Activated CD8-positive, alpha-beta memory T cell treated with anti-CD3 and anti-CD28 coated beads, Interleukin-2, amount 50 U/mL, for 1 hour (primary cell): ENCODE results near the gene PDE4B.

ENCODE experiments used
- DNase-seq: peaks from one replicate; pipeline ENCODE4 v3.0.0-alpha.2; 2020; ENCODE audit errors: extremely low read depth

The PDE4B gene

DNA sequence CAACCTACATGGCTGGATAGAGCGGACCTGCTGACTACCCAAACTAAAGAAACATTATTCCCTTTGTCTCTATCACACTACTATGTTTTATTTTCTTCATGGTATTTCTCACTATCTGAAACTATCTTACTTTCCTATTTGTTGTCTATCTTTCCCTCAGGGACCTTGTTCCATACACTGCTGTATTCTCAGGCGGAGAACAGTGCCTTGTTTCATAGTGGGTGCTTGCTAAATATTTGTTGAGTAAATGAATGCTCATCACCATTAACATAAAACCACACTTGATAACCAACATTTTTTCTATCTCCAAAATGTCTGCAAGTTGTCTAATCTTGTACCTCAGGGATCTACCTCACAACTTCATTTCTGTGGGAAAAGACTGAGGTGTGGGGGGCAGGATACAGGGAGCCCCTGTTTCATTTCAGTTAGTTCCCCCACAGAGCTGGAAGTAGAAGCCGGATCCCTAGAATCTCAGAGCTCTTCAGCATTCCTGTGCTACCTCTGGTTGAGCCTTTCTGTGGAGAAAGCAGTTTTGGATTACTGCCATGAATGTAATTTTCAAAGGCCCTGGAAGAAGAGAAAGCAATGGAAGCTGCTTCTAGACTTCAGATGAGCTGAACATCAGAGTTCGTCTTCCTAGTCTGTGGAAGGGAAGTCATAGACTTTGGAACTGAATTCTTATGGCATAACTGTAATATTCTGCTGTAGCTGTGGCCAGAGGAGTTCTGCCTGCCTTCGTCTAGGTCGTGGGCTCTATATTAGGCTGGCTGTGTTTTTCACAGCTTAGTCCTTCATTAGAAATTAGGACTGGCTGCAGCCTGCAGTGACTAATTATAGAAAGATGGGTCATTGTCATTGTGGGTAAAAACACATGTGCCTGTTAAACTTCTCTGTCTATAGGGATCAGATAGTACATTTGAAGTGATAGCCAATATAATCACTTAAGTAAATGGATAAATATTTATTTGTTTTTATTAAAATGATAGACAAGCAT is 448.1 kb downstream of the PDE4B start:
- DNase-seq, result no peak

DNA sequence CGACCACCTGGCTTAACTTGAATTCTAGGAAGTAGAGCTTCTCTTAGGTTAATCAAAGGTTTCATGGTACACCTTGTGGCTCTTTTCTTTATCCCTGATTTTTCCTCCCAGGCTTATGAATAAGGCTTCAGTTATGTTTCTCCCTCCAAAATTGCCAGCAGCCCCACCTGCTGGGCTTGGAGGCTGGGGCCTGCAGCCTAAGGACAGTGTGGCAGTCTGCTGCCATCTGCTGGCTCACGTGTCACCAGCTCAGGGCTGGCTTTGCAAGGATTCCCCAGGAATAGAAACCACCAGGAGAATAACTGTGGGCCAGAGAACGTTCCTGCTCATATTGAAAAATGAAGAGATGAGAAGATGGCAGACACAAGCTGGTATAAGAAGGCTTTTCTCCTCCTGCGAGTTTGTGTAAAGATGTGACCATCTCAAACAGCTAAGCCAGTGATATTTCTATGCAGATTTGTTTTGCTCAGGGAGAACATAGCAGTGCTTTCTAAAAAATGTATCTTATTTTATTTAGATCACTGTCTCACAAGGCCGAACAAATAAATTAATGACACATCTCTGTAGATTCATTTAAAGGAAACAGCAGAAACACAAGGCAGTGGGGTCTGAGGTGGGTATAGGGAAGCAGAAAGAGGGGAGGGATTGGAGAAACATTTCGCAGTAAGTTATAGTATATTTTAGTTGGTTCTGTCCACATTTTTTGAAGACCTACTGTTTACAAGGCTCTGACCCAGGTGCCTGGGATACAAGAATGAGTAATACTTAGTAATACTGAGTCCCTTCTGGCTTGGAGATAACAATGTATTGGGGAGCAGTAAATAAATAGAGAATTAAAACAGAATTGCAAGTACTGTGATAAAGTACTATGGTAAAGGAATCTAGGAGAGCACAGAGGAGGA is 450.2 kb downstream of the PDE4B start:
- DNase-seq, result peak; percentile 36

DNA sequence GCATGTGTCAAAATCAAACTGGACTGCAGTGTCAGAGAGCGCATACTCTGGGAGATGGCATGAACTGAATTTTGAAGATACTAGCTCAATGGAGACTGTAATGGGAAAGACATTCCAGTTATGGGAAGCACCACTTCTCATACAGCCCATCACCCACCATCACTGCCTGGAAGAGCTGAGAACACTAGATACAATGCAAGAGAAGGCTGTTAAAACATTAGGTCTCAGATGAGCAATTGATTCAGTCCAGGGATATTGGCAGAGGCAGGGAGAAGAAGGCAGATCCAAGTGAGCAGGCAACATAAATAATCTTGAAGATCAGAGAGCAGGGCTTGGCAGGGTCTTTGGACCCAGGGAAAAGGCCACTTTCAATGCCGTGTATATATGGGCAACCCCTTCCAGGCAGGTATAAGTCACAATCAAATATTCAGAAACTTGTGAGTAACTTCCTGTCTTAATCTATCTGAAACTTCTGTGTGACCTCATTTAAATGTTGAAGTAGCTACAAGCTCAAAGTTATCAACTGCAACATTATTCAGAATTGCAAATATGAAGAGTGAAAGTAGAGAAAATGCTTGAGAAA is 450.9 kb downstream of the PDE4B start:
- no peak for DNase-seq

DNA sequence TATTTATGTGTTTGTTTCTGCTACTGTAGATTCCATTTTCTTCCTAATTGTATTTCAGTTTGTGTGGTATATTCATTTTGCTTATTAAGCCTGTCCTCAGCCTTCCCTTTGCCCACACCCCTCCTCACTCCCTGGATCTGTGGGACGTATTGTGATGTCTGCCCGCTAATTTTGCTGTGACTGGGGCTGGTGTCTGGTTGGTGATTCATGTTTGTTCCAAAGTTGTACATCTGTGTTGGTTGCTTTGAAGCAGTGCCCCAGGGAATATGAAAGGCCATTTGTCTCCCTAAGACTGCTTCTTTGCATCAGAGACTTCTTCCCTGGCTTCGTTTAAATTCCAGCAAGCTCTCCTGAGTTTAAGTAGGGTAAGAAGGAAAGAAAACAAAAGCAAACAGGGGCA is 451.7 kb downstream of the PDE4B start:
- DNase-seq, result no peak

DNA sequence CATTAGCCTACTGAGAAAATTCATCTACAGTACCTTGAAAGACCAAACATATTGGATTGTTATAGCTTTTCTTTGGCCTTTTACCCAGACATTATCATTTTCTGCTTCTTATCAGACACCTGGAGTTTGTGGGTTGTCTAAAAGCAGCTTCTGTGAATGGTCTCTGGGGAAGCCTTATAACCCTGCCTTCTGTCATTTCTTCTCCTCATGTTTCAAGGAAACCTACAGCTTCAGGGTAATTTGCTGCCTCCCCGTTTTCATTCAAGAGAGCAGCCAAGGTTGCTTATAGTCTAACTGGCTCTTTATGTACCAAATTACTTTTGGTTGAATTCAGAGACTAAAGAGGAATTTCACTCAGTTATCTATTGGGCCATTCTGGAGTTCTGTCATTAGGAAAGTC is 453.0 kb downstream of the PDE4B start:
- no peak for DNase-seq

DNA sequence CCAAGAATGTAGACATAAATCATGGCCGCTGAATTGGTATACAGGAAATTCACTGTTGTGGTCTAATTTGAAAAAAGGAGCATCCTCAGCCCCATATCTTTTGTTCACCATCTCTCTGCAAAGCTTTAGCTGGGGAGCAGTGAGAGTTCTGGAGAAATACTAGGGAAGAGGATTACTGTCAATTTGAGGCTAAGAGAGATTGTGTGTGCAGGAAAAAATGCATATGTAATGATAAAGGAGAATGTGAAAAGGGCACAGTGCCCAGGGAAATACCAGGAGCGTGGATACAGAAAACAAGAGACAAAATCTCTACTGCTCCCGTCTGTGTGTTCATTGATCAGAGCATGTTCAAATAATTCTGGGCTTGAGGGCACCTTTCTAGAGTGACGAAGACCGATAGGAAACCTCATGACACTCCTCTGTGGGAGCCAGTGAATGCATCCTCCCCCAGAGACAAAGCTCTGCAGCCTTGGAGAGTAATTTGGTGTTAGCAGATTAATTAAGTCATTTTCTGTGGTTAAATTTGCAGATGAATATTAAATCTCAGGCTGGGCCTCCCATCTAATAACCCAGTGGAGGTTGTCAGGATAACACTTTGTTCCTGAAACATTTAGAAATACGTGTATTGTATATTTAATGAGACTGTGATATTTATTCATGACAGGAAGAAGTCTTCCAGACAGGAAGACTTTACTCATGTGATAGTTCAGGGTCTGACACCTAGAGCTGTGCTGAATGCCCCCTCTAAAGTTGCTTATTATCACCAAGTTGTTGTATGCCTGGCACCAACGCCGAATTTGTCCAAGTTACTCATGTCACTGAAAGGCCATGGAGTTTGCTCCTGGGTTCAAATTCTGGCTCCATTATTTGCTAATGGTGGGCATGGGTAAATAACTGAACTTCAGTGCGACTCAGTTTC is 453.9 kb downstream of the PDE4B start:
- no peak for DNase-seq

DNA sequence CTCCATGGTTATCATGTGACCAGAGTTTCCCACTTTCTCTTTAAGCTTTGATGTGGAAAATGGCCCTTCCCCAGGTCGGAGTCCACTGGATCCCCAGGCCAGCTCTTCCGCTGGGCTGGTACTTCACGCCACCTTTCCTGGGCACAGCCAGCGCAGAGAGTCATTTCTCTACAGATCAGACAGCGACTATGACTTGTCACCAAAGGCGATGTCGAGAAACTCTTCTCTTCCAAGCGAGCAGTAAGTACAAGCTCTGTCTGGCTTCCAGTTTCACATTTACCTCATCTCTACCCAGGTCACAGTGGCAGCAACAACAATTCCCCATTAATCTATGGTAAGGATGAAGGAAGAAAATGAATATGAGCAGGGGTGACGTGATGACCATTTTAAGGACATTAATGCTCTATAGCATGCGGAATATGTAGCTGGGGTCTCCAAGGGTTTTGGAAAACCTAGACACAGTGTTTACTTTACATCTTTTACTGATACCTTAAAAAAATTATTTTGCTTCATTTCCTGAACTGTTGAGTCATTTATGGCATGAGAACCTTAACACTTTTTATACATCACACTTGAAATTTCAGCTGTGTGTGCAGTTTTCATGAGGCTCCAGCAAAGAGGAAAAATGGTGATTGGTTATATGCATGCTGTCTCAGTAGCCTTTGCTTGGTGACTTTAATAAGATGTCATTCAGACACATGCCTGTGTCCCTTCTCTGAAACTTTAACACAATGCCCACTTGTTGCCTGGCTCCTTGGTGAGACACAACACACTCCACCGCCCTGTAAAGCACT is 454.9 kb downstream of the PDE4B start:
- no peak for DNase-seq

DNA sequence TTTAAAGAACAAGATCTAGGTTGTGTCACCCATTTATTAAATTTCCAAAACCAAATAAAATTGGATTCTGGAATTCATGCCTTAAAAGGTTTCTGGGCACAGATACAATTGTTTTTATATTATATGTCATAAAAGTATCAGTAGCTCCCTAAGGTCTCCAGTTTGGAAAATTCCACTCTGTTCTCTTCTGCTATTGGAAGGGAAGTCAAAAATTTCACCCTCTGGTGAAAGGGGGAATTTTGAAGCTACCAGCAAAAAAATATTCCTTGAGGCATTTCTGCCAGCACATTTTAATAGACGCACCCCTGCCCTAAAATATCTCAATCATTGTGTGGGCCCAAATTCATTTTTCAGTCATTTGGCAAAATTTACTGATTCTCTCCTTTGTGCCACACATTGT is 455.6 kb downstream of the PDE4B start:
- DNase-seq, result no peak

DNA sequence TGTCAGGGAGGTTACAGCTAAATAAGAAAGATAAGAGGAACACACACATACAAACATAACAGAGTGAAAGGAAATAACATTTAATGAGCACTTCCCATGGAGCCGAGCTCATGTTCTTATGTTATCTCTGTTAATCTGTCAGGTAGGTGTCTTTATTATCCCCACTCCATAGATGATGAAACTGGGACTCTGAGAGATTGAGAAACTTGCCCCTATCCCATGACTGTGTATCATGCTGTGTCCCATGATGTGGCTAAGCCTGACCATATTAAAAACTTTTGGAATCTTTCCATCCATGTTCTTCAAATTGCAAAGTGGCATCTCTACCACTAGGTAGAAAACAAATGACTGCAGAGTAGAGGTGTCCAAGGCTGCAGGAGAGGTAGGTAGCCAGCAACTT is 456.1 kb downstream of the PDE4B start:
- DNase-seq, result no peak

DNA sequence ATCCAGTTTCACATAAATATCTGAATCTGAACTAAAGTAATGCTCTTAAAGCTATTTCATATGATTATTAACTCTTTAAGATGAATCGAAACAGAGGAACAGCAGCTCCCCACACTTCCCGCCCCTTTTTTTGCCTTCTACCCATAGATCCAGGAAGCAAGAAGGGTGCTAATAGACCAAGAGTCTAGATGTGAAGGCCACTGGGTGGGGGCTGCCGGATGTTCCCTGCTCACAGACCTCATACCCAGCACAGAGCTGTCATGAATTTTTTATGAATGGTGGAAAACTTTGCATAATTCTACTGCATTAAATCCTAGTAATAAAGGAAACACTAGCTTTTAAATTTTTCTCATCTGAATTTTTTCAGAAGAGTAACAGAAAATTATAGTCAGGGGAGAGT is 457.4 kb downstream of the PDE4B start:
- DNase-seq, result no peak

DNA sequence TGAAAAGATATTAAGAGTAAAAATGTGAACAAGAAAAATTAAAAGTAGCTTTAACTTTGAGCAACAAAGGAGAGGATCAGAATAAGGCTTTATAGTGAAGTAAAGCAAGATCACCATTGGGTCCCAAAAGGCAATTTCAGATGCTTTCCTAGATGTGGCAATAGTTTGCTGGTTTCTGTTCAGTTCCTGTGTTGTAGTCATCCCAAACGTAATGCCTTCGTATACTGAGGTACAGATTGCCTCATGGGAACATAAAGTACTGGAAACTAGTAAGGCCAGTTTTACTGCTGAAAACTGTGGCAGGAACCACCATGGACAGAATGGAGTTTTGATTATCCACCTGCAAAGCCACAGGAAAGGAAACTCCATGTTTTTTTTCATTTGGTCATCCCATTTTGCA is 457.8 kb downstream of the PDE4B start:
- DNase-seq, result no peak

DNA sequence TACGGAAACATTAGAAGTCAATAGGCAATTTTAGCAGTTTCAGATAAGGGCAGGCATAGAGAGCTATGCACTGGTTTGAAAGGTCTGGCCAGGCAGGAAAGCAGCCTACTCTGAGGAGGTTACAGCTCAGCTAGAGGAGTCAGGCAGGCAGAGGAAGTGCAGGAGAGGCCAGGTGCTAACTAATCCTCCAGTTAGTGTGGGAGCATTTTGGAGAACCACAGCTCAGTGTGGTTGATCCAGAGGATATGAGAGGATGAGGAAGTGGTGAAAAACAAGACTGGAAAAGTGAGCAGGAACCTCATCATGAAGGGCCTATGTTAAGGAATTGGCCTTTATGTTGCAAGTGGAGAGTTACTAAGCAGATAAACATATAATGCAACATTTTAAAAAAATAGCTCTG is 458.9 kb downstream of the PDE4B start:
- no peak for DNase-seq

DNA sequence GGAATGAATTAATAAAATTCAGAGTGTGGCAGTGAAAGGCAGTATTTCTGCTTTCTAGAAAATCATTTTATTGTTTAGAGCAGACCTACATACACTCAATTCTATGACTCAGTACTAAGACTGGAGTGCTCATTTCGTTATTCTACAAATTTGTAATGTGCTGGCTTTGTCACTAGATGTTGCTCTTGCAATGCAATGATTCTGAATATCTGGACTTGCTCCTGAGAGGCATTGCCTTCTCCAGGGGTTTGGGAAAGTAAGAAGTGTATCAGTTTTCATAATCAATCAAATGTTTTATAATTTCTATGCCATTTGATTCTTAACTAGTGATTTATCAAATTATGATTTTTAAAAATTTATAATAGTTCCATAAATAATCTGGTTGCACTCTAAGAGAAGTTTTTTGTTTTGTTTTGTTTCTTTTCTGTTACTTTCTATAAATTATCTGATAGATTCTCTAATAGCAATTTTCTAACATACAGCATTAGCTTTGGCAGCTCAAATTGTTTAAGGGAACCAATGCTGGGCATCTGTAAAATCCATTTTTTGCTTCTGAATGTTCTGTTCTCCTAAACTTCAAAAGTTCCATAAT is 460.7 kb downstream of the PDE4B start:
- no peak for DNase-seq

DNA sequence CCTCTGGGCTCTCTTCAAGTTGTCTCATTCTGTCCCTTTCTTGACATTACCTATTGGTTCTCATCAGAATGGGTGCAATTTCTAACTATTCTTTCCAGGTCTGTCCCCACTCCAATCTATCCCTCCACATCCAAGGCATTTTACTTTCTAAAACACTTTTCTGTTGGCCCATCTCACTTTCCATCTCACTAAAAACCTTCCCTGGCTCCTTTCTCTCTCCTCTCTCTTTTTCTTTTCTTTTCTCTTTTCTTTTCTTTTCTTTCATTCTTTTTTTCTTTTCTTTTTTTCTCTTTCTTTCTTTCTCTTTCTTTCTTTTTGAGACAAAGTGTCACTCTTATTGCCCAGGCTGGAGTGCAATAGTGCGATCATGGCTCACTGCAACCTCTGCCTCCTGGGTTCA is 462.1 kb downstream of the PDE4B start:
- DNase-seq, result no peak

DNA sequence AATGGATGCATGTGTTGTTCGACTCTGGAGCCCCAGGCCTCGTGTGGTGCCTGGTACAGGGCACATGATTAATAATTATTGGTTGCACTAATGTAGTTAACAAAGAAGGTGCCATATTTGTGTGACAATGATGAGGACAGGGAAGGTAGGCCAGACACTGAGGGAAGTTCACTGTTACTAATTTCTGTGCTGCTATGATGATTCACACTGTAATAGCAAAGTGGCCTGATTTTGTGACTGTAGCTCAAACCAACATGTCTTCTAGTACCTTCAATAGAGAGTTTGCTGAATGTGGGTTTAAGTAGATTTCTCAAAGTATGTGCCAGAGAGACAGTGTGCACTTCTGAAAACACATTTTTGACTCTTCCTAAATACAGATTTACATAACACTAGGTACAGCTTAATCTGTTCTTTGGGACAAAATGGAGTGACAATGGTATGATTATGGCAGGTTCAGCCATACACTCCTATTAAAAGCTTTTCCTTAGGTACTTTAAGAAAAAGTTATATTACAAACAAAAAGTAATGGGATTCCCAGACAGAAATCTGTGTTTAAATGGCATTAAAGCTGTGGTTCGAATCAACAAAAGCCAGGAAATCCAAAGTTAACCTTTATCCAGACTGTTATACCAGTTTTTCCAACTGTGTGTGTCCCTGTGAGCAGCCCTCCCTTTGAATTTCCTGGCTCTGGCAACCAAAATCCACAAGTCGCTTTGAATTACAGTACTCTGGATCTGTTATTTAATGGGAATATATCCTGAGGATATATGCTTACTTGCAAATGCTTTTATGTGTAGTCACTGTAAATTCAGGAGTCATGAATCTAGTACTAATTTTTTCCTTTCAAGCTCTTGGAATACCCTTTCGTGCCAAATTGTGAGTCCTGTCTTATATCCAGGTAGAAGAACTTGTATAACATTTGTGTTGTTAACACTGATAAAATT is 464.2 kb downstream of the PDE4B start:
- no peak for DNase-seq

DNA sequence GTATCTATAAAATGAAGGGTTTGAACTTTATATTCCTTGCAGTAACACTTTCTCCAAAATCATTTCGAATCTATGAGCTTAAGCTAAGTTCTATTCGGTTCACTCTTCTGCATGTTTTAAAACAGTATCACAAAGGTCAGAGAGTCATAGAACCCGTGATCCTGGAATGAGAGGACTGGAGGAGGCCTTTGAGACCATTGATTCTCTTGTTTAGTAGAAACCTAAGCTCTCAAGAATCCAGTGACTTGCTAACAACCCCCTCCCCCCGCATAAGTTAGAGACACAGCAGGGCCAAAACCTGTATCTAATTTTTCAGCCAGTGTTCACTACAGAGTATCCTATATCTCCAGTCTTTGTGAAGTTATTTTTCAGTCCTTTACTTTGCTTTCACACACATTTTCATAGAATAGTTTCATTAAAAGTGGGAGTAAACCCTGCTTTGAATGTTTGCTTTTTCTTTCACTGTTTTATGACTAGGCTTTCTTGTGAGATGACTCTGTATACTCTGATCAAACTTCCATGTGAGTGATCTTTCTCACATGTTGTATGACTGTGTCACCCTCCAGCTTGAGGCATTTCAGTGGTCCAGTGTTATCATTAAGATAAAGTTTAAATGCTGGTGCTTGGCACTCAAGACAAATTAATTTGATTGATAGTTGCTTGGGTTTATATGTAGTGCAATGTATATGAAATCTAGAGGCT is 465.9 kb downstream of the PDE4B start:
- DNase-seq, result no peak

DNA sequence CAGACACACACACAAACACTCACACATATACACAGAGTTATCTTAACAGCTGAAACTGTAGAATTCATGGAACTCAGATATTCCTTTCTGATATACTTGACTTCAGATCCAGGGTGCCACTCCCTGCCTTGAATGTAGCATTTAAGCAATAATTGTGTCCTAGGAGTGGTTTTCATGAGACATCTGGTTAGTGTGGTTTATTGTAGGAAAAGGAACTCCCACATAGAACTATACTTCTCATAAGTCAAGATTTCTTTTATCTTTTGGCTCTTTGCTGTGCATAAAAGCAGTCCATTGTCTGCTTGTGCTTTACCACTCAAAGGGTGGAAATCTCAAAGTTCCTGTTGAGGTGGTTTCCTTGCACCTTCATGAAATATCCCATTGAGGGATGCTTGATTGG is 468.7 kb downstream of the PDE4B start:
- no peak for DNase-seq
